ENCODE results near the gene ADA. TPM values are rescaled to one million over a fixed set of nuclear protein-coding genes. Genes with fewer than 3 reads are reported as not detected.

Gene ADA
- total RNA-seq, 1 donor from 2014 or later, result 7.7 TPM

DNA sequence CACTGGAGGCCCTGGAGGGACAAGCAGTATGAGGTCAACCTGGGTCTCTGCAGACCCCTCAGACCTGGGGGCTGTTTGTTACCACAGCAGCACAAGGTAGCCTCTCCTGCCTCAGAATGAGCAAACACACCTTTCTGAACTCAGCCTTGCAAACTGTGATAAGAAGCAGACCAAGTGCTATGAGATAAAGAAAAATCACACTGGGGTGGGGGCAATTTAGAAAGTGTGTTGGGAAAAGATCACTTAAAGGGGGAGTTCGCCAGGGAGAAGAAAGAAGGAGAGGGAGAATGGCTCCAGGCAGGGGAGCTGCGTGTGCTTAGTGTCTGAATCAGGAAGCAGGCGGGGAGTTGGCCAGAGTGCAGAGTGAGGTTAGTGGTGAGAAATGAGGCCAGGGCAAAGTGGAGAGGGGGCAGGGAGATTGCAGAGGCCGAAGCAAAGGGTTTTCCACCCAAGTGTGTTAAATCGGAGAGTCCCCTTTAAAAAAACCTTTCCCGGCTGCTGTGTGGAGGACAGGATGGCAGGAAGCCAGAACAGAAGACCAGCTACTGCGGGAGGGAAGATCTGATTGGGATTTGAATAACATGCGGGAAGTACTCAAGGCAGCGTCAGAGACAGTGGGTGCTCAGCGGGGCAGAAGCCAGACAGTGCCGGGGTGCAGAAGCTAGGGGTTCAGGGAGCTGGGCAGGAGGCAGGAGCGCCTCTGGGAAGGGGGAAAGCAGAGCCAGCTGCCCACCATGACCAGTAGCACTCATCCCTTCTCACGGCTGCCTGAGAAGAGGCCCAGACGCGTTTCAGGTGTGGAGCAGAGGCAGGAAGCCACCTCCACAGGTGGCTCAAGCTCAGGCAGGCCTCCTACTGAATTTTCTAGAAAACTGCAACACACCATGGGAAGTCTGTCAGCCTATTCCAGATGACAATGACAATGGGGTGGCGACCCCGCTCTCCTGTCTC is 9.0 kb downstream of the ADA start:
- peak overlapping the region; percentile 70 for H3K27ac ChIP-seq
- peak overlapping the region; percentile 27 for H3K4me3 ChIP-seq
- no peaks in the 10 kb centered on the region for H3K27me3 ChIP-seq (ENCODE audit: low read depth)
- DNase-seq (peak; percentile 70), ATAC-seq (peak; percentile 75)
- no peaks in the 10 kb centered on the region for H3K9me3 ChIP-seq
- intact Hi-C loops (cut with DNase I), result no loop called here
- TF ChIP-seq, protein P1, sequence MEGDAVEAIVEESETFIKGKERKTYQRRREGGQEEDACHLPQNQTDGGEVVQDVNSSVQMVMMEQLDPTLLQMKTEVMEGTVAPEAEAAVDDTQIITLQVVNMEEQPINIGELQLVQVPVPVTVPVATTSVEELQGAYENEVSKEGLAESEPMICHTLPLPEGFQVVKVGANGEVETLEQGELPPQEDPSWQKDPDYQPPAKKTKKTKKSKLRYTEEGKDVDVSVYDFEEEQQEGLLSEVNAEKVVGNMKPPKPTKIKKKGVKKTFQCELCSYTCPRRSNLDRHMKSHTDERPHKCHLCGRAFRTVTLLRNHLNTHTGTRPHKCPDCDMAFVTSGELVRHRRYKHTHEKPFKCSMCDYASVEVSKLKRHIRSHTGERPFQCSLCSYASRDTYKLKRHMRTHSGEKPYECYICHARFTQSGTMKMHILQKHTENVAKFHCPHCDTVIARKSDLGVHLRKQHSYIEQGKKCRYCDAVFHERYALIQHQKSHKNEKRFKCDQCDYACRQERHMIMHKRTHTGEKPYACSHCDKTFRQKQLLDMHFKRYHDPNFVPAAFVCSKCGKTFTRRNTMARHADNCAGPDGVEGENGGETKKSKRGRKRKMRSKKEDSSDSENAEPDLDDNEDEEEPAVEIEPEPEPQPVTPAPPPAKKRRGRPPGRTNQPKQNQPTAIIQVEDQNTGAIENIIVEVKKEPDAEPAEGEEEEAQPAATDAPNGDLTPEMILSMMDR (IDR thresholded peaks at IDR 0.05), result no peak
- no peaks in the 10 kb centered on the region for H3K36me3 ChIP-seq
- H3K4me1 ChIP-seq, result peaks cover 57% of the 10 kb centered on the region

DNA sequence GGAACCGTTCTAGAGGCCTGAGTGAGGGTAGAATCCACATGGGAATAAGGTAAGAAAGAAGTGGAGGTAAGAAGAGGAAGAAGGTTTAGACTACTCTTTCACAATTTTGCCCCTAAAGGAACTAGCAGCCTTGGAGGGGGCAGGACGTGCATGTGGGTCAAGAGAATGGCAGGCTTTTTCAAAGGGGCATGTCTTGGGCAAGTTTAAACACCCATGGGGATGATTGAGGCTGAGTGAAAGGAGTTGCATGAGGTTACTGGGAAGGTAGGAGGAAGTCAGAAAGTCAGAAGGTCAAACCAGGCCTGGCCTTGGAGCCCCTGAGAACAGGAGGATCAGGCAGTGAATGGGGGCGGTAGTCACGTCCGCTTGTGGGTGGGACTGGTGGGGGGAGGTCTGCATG is 10.2 kb downstream of the ADA start:
- no peak for ATAC-seq
- no peak for DNase-seq
- H3K27ac ChIP-seq, result peak overlapping the region; percentile 70
- no peak overlapping the region for H3K4me3 ChIP-seq
- no peaks in the 10 kb centered on the region for H3K9me3 ChIP-seq
- H3K4me1 ChIP-seq, result peaks cover 45% of the 10 kb centered on the region
- H3K27me3 ChIP-seq (ENCODE audit: low read depth), result no peaks in the 10 kb centered on the region
- intact Hi-C loops (cut with DNase I), result no loop called here
- no peaks in the 10 kb centered on the region for H3K36me3 ChIP-seq
- TF ChIP-seq, protein P1 (IDR thresholded peaks at IDR 0.05), result no peak

DNA sequence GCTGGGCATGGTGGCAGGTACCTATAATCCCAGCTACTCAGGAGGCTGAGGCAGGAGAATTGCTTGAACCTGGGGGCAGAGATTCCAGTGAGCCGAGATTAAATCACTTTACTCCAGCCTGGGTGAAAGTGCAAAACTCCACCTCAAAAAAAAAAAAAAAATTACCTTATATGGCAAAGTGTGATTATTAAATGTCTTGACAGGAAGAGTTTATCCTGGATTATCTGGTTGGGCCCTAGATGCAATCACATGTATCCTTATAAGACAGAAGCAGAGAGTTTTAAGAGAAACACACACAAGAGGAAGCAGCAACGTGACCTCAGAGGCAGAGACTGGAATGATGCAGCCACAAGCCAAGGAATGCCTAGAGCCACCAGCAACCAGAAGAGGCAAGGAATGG is 11.0 kb downstream of the ADA start:
- no peak for ATAC-seq
- Histone ChIP-seq H3K27ac (no peak overlapping the region), H3K36me3 (no peaks in the 10 kb centered on the region), H3K27me3 (ENCODE audit: low read depth) (no peaks in the 10 kb centered on the region), H3K4me1 (peaks cover 37% of the 10 kb centered on the region), H3K9me3 (no peaks in the 10 kb centered on the region), H3K4me3 (no peak overlapping the region)
- intact Hi-C loops (cut with DNase I), result no loop called here
- TF ChIP-seq, protein P1 (IDR thresholded peaks at IDR 0.05), result no peak
- DNase-seq, result no peak

DNA sequence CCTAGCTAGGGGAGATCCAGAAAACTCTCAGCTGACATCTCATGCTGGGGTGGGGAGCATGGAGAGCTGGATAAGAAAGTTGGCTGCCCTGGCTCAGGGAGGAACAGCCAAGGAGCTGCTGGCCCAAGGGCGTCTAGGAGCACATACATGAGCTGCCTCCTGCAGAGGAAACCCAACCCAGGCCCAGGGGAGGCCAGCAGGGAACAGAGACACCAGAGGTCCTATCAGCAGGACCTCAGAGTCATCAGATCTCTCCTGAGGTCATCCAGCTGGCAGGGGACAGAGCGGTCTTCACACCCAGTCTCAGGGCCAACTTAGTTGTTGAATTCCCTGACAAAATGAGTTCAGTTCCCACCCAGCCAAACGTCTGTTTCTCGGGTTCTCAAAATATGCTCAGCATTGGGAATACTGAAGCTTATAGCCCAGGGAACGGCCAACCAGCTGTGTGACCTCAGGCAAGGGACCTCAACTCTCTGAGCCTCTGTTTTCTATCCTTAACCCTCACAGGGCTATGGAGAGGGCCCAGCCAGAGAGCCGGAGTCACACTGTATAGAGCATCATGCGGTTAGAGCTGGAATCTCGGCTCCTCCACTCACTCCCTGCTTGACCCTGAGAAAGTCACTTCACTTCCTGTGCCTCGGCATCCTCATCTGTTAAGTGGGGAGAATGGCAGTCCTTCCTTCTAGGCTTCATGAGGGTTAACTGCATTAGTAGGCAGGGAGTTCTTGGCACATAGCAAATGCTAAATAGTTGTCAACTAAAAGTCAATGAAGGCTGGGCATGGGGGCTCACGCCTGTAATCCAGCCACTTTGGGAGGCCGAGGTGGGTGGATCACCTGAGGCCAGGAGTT is 13.8 kb downstream of the ADA start:
- peak in 1 of 2 donors; percentile 20 for ATAC-seq

DNA sequence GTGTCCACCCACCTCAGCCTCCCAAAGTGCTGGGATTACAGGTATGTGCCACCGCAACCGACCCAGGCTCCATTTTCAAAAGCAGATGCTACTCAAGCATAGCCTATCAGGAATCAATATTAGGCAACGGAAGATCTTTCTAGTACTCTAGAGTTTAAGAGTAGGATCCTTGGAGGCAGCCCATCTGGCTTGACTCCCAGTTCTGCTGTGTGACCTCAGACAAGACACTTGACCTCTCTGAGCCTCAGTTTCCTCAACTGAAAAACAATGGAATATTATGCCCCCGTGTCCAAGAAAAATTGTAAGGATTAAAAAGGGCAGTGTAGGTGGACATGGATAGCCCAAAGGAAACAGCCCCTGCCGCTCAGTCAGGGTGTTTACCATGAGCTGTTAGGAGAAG is 14.5 kb downstream of the ADA start:
- ATAC-seq (no peak), DNase-seq (no peak)
- no peaks in the 10 kb centered on the region for H3K9me3 ChIP-seq
- H3K4me1 ChIP-seq, result peaks cover 5% of the 10 kb centered on the region
- intact Hi-C loops (cut with DNase I), result no loop called here
- H3K36me3 ChIP-seq, result peaks cover 6% of the 10 kb centered on the region
- H3K27me3 ChIP-seq (ENCODE audit: low read depth), result no peaks in the 10 kb centered on the region
- H3K4me3 ChIP-seq, result no peak overlapping the region
- no peak overlapping the region for H3K27ac ChIP-seq
- TF ChIP-seq, protein P1 (IDR thresholded peaks at IDR 0.05), result no peak

More for the DNA sequence above, 13.8 kb downstream of the ADA start:
- Histone ChIP-seq H3K9me3 (no peaks in the 10 kb centered on the region), H3K27me3 (ENCODE audit: low read depth) (no peaks in the 10 kb centered on the region), H3K36me3 (peaks cover 6% of the 10 kb centered on the region), H3K27ac (no peak overlapping the region), H3K4me1 (peaks cover 12% of the 10 kb centered on the region), H3K4me3 (no peak overlapping the region)
- TF ChIP-seq, protein P1 (IDR thresholded peaks at IDR 0.05), result no peak
- intact Hi-C loops (cut with DNase I), result no loop called here
- no peak for DNase-seq

All from lower lobe of right lung (tissue), 2 donors.